ENCODE data around the gene RFX4. TPM values are rescaled to one million over a fixed set of nuclear protein-coding genes. Genes with fewer than 3 reads are reported as not detected.

Gene RFX4
- total RNA-seq, 2 experiments from 2014 or later = not detected

DNA sequence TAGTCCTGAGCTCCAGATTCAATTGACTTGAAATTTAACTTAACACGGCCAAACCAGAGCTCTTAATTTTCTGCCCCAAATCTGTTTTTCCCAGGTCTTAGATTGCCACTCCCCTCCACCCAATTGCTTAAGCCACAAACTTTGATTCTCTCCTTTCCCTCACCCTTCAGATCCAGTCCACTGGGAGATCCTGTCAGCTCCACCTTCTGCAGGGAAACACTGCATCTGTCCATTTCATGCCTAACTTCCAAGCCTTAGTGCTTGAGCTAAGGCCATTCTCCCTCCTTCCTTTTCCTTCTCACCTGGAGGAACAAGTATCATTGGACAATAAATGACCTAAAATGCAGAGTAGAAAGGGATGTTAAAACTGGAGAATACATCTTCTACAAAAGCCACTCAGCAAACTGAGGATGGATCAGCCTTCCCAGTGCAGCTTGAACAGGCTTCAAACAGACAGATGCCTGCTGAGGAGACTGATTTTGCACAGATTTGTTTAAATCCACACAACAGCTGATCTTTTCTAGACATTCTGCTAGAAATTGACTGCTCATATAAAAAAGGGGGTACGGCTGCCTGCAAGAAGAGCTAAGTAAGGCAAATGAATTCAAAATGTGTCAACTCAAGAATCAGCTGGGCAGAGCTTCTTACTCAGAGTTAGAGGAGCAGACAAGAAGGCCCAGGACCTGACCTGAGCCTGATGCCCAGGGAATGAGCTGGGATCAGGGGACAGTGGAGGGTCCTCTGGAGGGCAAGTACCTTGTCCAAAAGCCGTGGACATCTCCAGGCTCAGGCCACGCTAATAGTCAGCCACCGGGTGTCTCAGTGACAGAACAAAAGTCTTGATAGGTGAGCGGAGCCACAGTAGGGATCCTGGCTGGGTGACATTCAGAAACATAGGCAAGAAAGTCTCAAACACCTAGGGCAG lies 110.4 kb downstream of the RFX4 start:
- H3K9me2 ChIP-seq (ENCODE audit: insufficient read depth, low read length) = no peaks in the 10 kb centered on the region
- H4K20me1 ChIP-seq (ENCODE audit: insufficient read depth, low read length) = no peaks in the 10 kb centered on the region
- no peak for DNase-seq (ENCODE audit: low spot score)
- H3K4me2 ChIP-seq (ENCODE audit: low read length) = no peak overlapping the region
- no peaks in the 10 kb centered on the region for H3K4me1 ChIP-seq (ENCODE audit: insufficient read depth, low read length, poor library complexity, severe bottlenecking)
- H3K4me3 ChIP-seq (ENCODE audit: low read depth, low read length, poor library complexity, severe bottlenecking) = no peak overlapping the region
- intact Hi-C loops (cut with micrococcal nuclease; ENCODE audit: unreplicated experiment) = no loop called here
- BruUV-seq (replicated peaks) = no TSS peak
- H3K79me2 ChIP-seq (ENCODE audit: insufficient read depth, low read depth, low read length) = no peaks in the 10 kb centered on the region
- no peak overlapping the region for H2AFZ ChIP-seq (ENCODE audit: low read length)
- H3K9me3 ChIP-seq (ENCODE audit: low read length) = no peaks in the 10 kb centered on the region
- no peaks in the 10 kb centered on the region for H3K36me3 ChIP-seq (ENCODE audit: insufficient read depth, low read length)
- CTCF ChIA-PET (ENCODE audit: unreplicated experiment) = no interaction called here
- POLR2A ChIA-PET = interaction anchor here (0.9 kb wide), 1 partner anchor 105 kb away, joined by 3 read pairs; no protein-coding TSS in a partner anchor
- no peak overlapping the region for H3K27ac ChIP-seq (ENCODE audit: low read depth, low read length, poor library complexity, severe bottlenecking)
- TF ChIP-seq EZH2phosphoT487 (IDR thresholded peaks at IDR 0.05; ENCODE audit: borderline replicate concordance, low read depth, low read length) = no peak
- TF ChIP-seq, protein P1, sequence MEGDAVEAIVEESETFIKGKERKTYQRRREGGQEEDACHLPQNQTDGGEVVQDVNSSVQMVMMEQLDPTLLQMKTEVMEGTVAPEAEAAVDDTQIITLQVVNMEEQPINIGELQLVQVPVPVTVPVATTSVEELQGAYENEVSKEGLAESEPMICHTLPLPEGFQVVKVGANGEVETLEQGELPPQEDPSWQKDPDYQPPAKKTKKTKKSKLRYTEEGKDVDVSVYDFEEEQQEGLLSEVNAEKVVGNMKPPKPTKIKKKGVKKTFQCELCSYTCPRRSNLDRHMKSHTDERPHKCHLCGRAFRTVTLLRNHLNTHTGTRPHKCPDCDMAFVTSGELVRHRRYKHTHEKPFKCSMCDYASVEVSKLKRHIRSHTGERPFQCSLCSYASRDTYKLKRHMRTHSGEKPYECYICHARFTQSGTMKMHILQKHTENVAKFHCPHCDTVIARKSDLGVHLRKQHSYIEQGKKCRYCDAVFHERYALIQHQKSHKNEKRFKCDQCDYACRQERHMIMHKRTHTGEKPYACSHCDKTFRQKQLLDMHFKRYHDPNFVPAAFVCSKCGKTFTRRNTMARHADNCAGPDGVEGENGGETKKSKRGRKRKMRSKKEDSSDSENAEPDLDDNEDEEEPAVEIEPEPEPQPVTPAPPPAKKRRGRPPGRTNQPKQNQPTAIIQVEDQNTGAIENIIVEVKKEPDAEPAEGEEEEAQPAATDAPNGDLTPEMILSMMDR (conservative IDR thresholded peaks at IDR 0.05; ENCODE audit: low read length) = no peak

DNA sequence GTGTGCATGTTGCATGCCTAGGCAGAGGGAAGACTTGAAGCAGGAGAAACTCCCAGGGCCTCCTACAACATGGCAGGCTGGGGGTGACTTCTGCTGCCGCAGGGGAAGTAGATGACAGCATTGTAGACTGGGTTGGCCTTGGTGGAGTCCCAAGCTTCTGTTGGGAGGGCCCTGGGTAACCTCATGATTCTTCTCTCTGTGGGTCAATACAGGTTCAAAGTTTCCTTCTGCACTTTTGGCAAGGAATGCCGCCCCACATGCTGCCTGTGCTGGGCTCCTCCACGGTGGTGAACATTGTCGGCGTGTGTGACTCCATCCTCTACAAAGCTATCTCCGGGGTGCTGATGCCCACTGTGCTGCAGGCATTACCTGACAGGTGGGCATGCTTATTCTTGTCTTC lies 113.3 kb downstream of the RFX4 start:
- no TSS peak for BruUV-seq (replicated peaks)
- Histone ChIP-seq H3K79me2 (ENCODE audit: insufficient read depth, low read depth, low read length) (no peaks in the 10 kb centered on the region), H3K9me2 (ENCODE audit: insufficient read depth, low read length) (no peaks in the 10 kb centered on the region), H3K4me3 (ENCODE audit: low read depth, low read length, poor library complexity, severe bottlenecking) (no peak overlapping the region), H3K36me3 (ENCODE audit: insufficient read depth, low read length) (no peaks in the 10 kb centered on the region), H3K27ac (ENCODE audit: low read depth, low read length, poor library complexity, severe bottlenecking) (no peak overlapping the region), H2AFZ (ENCODE audit: low read length) (no peak overlapping the region), H3K9me3 (ENCODE audit: low read length) (no peaks in the 10 kb centered on the region), H3K4me2 (ENCODE audit: low read length) (no peak overlapping the region), H4K20me1 (ENCODE audit: insufficient read depth, low read length) (no peaks in the 10 kb centered on the region), H3K4me1 (ENCODE audit: insufficient read depth, low read length, poor library complexity, severe bottlenecking) (no peaks in the 10 kb centered on the region)
- CTCF ChIA-PET (ENCODE audit: unreplicated experiment) = no interaction called here
- no peak for TF ChIP-seq EZH2phosphoT487 (IDR thresholded peaks at IDR 0.05; ENCODE audit: borderline replicate concordance, low read depth, low read length)
- TF ChIP-seq, protein P1 (conservative IDR thresholded peaks at IDR 0.05; ENCODE audit: low read length) = no peak
- no peak for DNase-seq (ENCODE audit: low spot score)
- intact Hi-C loops (cut with micrococcal nuclease; ENCODE audit: unreplicated experiment) = no loop called here
- POLR2A ChIA-PET = interaction anchor here (1.3 kb wide), 1 partner anchor 10 kb away, joined by 3 read pairs; no protein-coding TSS in a partner anchor
